GM12878 (cell line): ENCODE results near the gene TBC1D24. TPM values are rescaled to one million over a fixed set of nuclear protein-coding genes. Genes with fewer than 3 reads are reported as not detected.

Experiments used
- ATAC-seq: fragments of 200-7000 bp; cut with Tn5 transposase; 3 replicates; pipeline ENCODE4 v1.9.1; 2020; ENCODE audit warnings: mild to moderate bottlenecking, moderate library complexity
- BruUV-seq: library from RNA; stranded (reverse); fragments of 400-500 nt; replicated peaks from 2 replicates; lab custom pipeline; 2021; lab: Mats Ljungman, UMichigan
- CTCF ChIA-PET: fragments of 300-600 bp; sonication (Branson Sonifier 250); formaldehyde crosslinking; extraction: SDS; loops from one replicate; lab custom pipeline; 2021; ENCODE audit warnings: inconsistent platforms; lab: Yijun Ruan, JAX
- POLR2A ChIA-PET: fragments of 350-600 bp; formaldehyde crosslinking; extraction: SDS; loops from one replicate; lab custom pipeline; 2021; ENCODE audit warnings: inconsistent platforms; lab: Charles Lee
- RAD21 ChIA-PET: fragments of 300-600 bp; sonication (Branson Sonifier 250); formaldehyde crosslinking; loops from one replicate; lab custom pipeline; 2023; ENCODE audit warnings: antibody characterized with exemption; ENCODE audit not compliant: unreplicated experiment; lab: Charles Lee
- SMC1A ChIA-PET: fragments of 300-600 bp; sonication (Branson Sonifier 250); formaldehyde crosslinking; loops from one replicate; lab custom pipeline; 2023; ENCODE audit not compliant: unreplicated experiment, uncharacterized antibody; lab: Charles Lee
- DNase-seq: peaks from one replicate; pipeline ENCODE4 v3.0.0-alpha.2; 2011; ENCODE audit warnings: low read depth, low spot score
- FAIRE-seq: peaks from 3 replicates; lab custom pipeline; 2011; peaks lifted over from hg19 to GRCh38; lab: Jason Lieb, UNC
- H2AFZ ChIP-seq: 2 replicates; pipeline ENCODE4 v1.6.0; 2011; ENCODE audit warnings: low read depth, low read length, control low read depth; ENCODE audit not compliant: control insufficient read depth
- H3K27ac ChIP-seq: 2 replicates; pipeline ENCODE4 v1.5.1; 2011; ENCODE audit warnings: control low read depth; ENCODE audit not compliant: control insufficient read depth, insufficient read depth
- H3K27me3 ChIP-seq, 2 experiments: replicated peaks in 1 of 2; 2 replicates each; pipeline versions ENCODE4 v1.6.0 to v1.6.1; 2011; ENCODE audit warnings: low read length in 1 of 2; ENCODE audit not compliant: control insufficient read depth in 2 of 2, insufficient read depth in 2 of 2
- H3K36me3 ChIP-seq, 2 experiments: 2 replicates each; pipeline ENCODE4 v1.5.1; 2011; ENCODE audit warnings: low read length in 1 of 2; ENCODE audit not compliant: control insufficient read depth in 2 of 2, insufficient read depth in 2 of 2
- H3K4me1 ChIP-seq: 2 replicates; pipeline ENCODE4 v1.6.1; 2011; ENCODE audit warnings: mild to moderate bottlenecking, low read length, moderate library complexity, mixed read lengths; ENCODE audit not compliant: control insufficient read depth, insufficient read depth
- H3K4me2 ChIP-seq: 2 replicates; pipeline ENCODE4 v1.6.0; 2011; ENCODE audit warnings: control low read depth; ENCODE audit not compliant: control insufficient read depth, insufficient read depth
- H3K4me3 ChIP-seq: fragments of 200-600 bp; sonication (generic); 2 replicates; pipeline ENCODE4 v1.5.1; 2016
- H3K79me2 ChIP-seq: 2 replicates; pipeline ENCODE4 v1.6.0; 2011; ENCODE audit warnings: low read length; ENCODE audit not compliant: control insufficient read depth, insufficient read depth
- H3K9ac ChIP-seq: 2 replicates; pipeline ENCODE4 v1.8.0; 2011; ENCODE audit warnings: low read length, control low read depth, mixed read lengths; ENCODE audit not compliant: control insufficient read depth, insufficient read depth
- H3K9me3 ChIP-seq: replicated peaks from 3 replicates; pipeline ENCODE4 v1.5.1; 2011; ENCODE audit warnings: mild to moderate bottlenecking, low read length; ENCODE audit not compliant: control insufficient read depth, insufficient read depth
- H4K20me1 ChIP-seq: 2 replicates; pipeline ENCODE4 v1.6.0; 2011; ENCODE audit not compliant: control insufficient read depth, insufficient read depth
- BMI1 ChIP-seq: fragments of 450-650 bp; IDR thresholded peaks from 2 replicates; pipeline ENCODE4 v1.6.1; 2016; ENCODE audit warnings: mild to moderate bottlenecking, moderate library complexity, borderline replicate concordance
- EP300 ChIP-seq, 2 experiments: fragments of 150-350 bp in 1 of 2; IDR thresholded peaks; 2 replicates each; pipeline ENCODE4 v1.6.1; 2011 to 2012; ENCODE audit warnings: low read depth in 2 of 2, low read length in 2 of 2, borderline replicate concordance in 1 of 2, improper control_type of control experiment in 1 of 2, inconsistent platforms in 1 of 2; ENCODE audit not compliant: control insufficient read depth in 1 of 2
- FOXM1 ChIP-seq: IDR thresholded peaks from 2 replicates; pipeline ENCODE4 v1.6.1; 2012; ENCODE audit warnings: low read depth, mild to moderate bottlenecking, inconsistent platforms, low read length, moderate library complexity
- GATAD2B ChIP-seq: fragments of 450-650 bp; conservative IDR thresholded peaks from 2 replicates; pipeline ENCODE4 v1.6.1; 2017; ENCODE audit warnings: low read depth, mild to moderate bottlenecking, moderate library complexity
- JUNB ChIP-seq: IDR thresholded peaks from 2 replicates; pipeline ENCODE4 v1.6.1; 2016; ENCODE audit warnings: antibody characterized with exemption, mild to moderate bottlenecking
- NFIC ChIP-seq: IDR thresholded peaks from 2 replicates; pipeline ENCODE4 v1.6.1; 2012; ENCODE audit warnings: low read depth, mild to moderate bottlenecking, inconsistent platforms, low read length, moderate library complexity
- NR2F1 ChIP-seq: fragments of 450-650 bp; conservative IDR thresholded peaks from 2 replicates; pipeline ENCODE4 v1.6.1; 2017; ENCODE audit warnings: mild to moderate bottlenecking
- PAX5 ChIP-seq: IDR thresholded peaks from 2 replicates; pipeline ENCODE4 v1.6.1; 2011; ENCODE audit warnings: low read depth, low read length, borderline replicate concordance
- POLR2AphosphoS5 ChIP-seq: IDR thresholded peaks from 2 replicates; pipeline ENCODE4 v1.6.1; 2011; ENCODE audit warnings: mild to moderate bottlenecking, low read length, inconsistent platforms
- SMC3 ChIP-seq: IDR thresholded peaks from 2 replicates; pipeline ENCODE4 v1.6.1; 2011; ENCODE audit warnings: low read length, improper control_type of control experiment, borderline replicate concordance
- SP1 ChIP-seq: IDR thresholded peaks from one replicate; pipeline ENCODE4 v1.6.1; 2011; ENCODE audit warnings: low read depth, low read length
- SPI1 ChIP-seq: IDR thresholded peaks from 2 replicates; pipeline ENCODE4 v1.6.1; 2011; ENCODE audit warnings: low read depth, mild to moderate bottlenecking, low read length, moderate library complexity, borderline replicate concordance; ENCODE audit not compliant: insufficient read depth
- SRF ChIP-seq, 2 experiments: IDR thresholded peaks; 2 replicates each; pipeline ENCODE4 v1.6.1; 2011; ENCODE audit warnings: low read depth in 2 of 2, low read length in 2 of 2, mild to moderate bottlenecking in 1 of 2, moderate library complexity in 1 of 2
- TAF1 ChIP-seq: IDR thresholded peaks from 2 replicates; pipeline ENCODE4 v1.6.1; 2011; ENCODE audit warnings: mild to moderate bottlenecking, low read depth, low read length, borderline replicate concordance
- WGBS: methylation state at CpG from one replicate; pipeline ENCODE4 v1.1.6; 2016; ENCODE audit warnings: low lambda C conversion rate; ENCODE audit not compliant: insufficient replicate concordance, insufficient coverage; ENCODE audit errors: missing lambda C conversion rate; 5-methylcytosine and 5-hydroxymethylcytosine counted together
- in situ Hi-C: fragments of 300-500 bp; cut with MboI; formaldehyde crosslinking; loops from 9 replicates; pipeline ENCODE4 v1.14.3; 2018; ENCODE audit warnings: mixed read lengths
- intact Hi-C: fragments of 100-400 bp; cut with micrococcal nuclease; formaldehyde crosslinking; loops from one replicate; pipeline ENCODE4 v1.14.2; 2022; ENCODE audit not compliant: unreplicated experiment
- polyA plus RNA-seq, 11 experiments: library from polyadenylated mRNA; depleted of rRNA in 4 of 11; unstranded in 6 of 11; stranded (reverse) in 5 of 11; fragments of >200 nt; fragmentation: Nextera tagmentation in 4 of 11; fragmentation: Illumina TruSeq in 1 of 11; extraction: Ambion mirVana in 4 of 11; extraction: Trizol in 1 of 11; gene quantifications; 1 replicate in 1 of 11; 2 replicates in 10 of 11; pipeline versions ENCODE4 v1.2.1 to v1.2.3, GENCODE V29; 2011 to 2016; ENCODE audit warnings: inconsistent platforms in 2 of 11, missing spikeins in 2 of 11, low read depth in 1 of 11
- total RNA-seq, 4 experiments: library from RNA; depleted of rRNA in 3 of 4; stranded (reverse); fragments of >200 nt in 3 of 4; fragmentation: Illumina TruSeq in 1 of 4; extraction: Trizol in 1 of 4; gene quantifications; 2 replicates each; pipeline versions ENCODE4 v1.2.1 to v1.2.3, GENCODE V29; 2013 to 2021

Gene TBC1D24
- total and polyA plus RNA-seq, 10 of the 15 experiments (the other 5 are each of a cell fraction or from before 2014, with no cell fraction given) = 1.1 to 9.6 (median 4.5) TPM

GRCh38 chr16:2520784-2521531 lies 46.0 kb downstream of the TBC1D24 start:
- ChIA-PET RAD21 (no interaction called here), SMC1A (interaction anchor here (0.6 to 0.7 kb wide), 2 partner anchors 61 to 403 kb away, joined by 3 read pairs; partner anchors contain the start of gene TEDC2), CTCF (interaction anchor here (1.1 kb wide), 1 partner anchor 91 kb away, joined by 4 read pairs; no protein-coding TSS in a partner anchor), POLR2A (interaction anchor here (0.8 kb wide), 1 partner anchor 12 kb away, joined by 3 read pairs; no protein-coding TSS in a partner anchor)
- Histone ChIP-seq H3K9ac (peak overlapping the region; percentile 74), H3K9me3 (no peaks in the 10 kb centered on the region), H3K4me3 (peak overlapping the region; percentile 71; the same call in 1 of the 2 replicates), H3K36me3 (peaks cover 11 to 18% of the 10 kb centered on the region in 2 experiments; a peak in 3 of 4 replicates), H3K79me2 (peaks cover 42% of the 10 kb centered on the region), H3K4me2 (peak overlapping the region; percentile 92), H3K27me3 (no peaks in the 10 kb centered on the region), H2AFZ (no peak overlapping the region), H3K4me1 (peaks cover 11% of the 10 kb centered on the region), H4K20me1 (peaks cover 3% of the 10 kb centered on the region), H3K27ac (peak overlapping the region; percentile 39; the same call in 1 of the 2 replicates)
- 20% methylated on average over 37 of the region's 41 CpGs for WGBS
- no peak for TF ChIP-seq NFIC
- TF ChIP-seq SP1 = no peak
- TF ChIP-seq SPI1 = peak; percentile 64; the same call in 1 of the 2 replicates
- TF ChIP-seq PAX5 = peak; percentile 20; the same call in 1 of the 2 replicates
- 0 out of 2 replicates have a peak, but pooled peaks have one; percentile 2 for TF ChIP-seq SMC3
- peak; percentile 0; the same call in 1 of the 2 replicates for TF ChIP-seq POLR2AphosphoS5
- TF ChIP-seq FOXM1 = no peak
- TF ChIP-seq NR2F1 = 0 out of 2 replicates have a peak, but pooled peaks have one; percentile 8
- TF ChIP-seq SRF (IDR thresholded peaks at IDR 0.05; ENCODE audit: low read depth in 2 of 2, low read length in 2 of 2) = no peak
- no peak for TF ChIP-seq GATAD2B
- TF ChIP-seq TAF1 = 0 out of 2 replicates have a peak, but pooled peaks have one; percentile 27
- TF ChIP-seq EP300 (IDR thresholded peaks at IDR 0.05; ENCODE audit: borderline replicate concordance in 1 of 2, control insufficient read depth in 1 of 2, low read depth in 2 of 2, low read length in 2 of 2) = no peak
- no peak for TF ChIP-seq BMI1
- no peak for TF ChIP-seq JUNB
- intact Hi-C loops = no loop called here
- in situ Hi-C loops = no loop called here
- no TSS peak for BruUV-seq
- ATAC-seq (peak; percentile 47), DNase-seq (no peak), FAIRE-seq (no peak)
